ENCODE results near the gene RAET1E.

GRCh38 chr6:149906405-149906804, 8.5 kb upstream of the RAET1E start:
- no peak for TF ChIP-seq POLR2AphosphoS5 (IDR thresholded peaks at IDR 0.05; ENCODE audit: insufficient read depth, low read depth, low read length)
- TF ChIP-seq CTCF (IDR thresholded peaks at IDR 0.05; ENCODE audit: extremely low read depth in 1 of 2, insufficient read depth in 1 of 2, low read depth in 1 of 2, low read length in 2 of 2), result no peak
- no peak for TF ChIP-seq EZH2 (IDR thresholded peaks at IDR 0.05; ENCODE audit: borderline replicate concordance, low read depth, low read length, severe bottlenecking)
- no peak for TF ChIP-seq POLR2A (IDR thresholded peaks at IDR 0.05; ENCODE audit: low read depth, low read length)
